ENCODE data around the gene SH3YL1.

GRCh38 chr2:279956-280649 lies 16.3 kb upstream of the SH3YL1 start:
- TF ChIP-seq TARDBP (IDR thresholded peaks at IDR 0.05) (no peak), SP1 (IDR thresholded peaks at IDR 0.05) (no peak), FOXM1 (IDR thresholded peaks at IDR 0.05; ENCODE audit: borderline replicate concordance) (no peak), BHLHE40 (IDR thresholded peaks at IDR 0.05; ENCODE audit: borderline replicate concordance) (no peak)
